Ovary (tissue), 9 donors: Measurements from ENCODE around the gene MYO1B. TPM values are rescaled to one million over a fixed set of nuclear protein-coding genes. Genes with fewer than 3 reads are reported as not detected.

Source experiments
- DNase-seq, 5 donors: peaks; one replicate each; pipeline ENCODE4 v3.0.0-alpha.2; 2019 to 2020
- H3K27ac ChIP-seq, 2 donors: fragments of 200-600 bp; one replicate each; pipeline versions ENCODE4 v1.5.1 to v1.8.0; 2019 to 2022
- H3K27me3 ChIP-seq: fragments of 200-600 bp; one replicate; pipeline ENCODE4 v1.8.0; 2022
- H3K36me3 ChIP-seq: fragments of 200-600 bp; sonication (generic); one replicate; pipeline ENCODE4 v1.5.1; 2019
- H3K4me1 ChIP-seq: one replicate; pipeline ENCODE4 v1.8.1; 2013; ENCODE audit warnings: mild to moderate bottlenecking, moderate library complexity; ENCODE audit not compliant: insufficient read depth
- H3K4me3 ChIP-seq: fragments of 200-600 bp; sonication (generic); one replicate; pipeline ENCODE4 v1.5.1; 2017
- H3K9me3 ChIP-seq, 2 donors: fragments of 200-600 bp in 1 of 2; sonication (generic) in 1 of 2; one replicate each; pipeline versions ENCODE4 v1.5.1 to v1.8.1; 2013 to 2019; ENCODE audit warnings: mild to moderate bottlenecking in 1 of 2, moderate library complexity in 1 of 2
- EP300 ChIP-seq: sonication (generic); formaldehyde crosslinking; IDR thresholded peaks from one replicate; pipeline ENCODE4 v1.6.1; 2017; ENCODE audit warnings: antibody characterized with exemption
- POLR2A ChIP-seq: fragments of 450-650 bp; IDR thresholded peaks from one replicate; pipeline ENCODE4 v1.6.1; 2017; ENCODE audit warnings: antibody characterized with exemption, mild to moderate bottlenecking, moderate library complexity
- WGBS, 3 donors: extraction: QIAGEN DNeasy Blood & Tissue Kit in 1 of 3; methylation state at CpG; one replicate each; pipeline versions ENCODE4 v1.1.5 to v1.1.7; 2013 to 2017; 5-methylcytosine and 5-hydroxymethylcytosine counted together
- intact Hi-C, 4 donors: fragments of 100-400 bp; cut with DNase I; formaldehyde crosslinking; loops; one replicate each; pipeline versions ENCODE4 v1.11.0 to v1.15.1; 2022 to 2023
- polyA plus RNA-seq, 2 donors: library from polyadenylated mRNA; stranded (reverse); fragments of 200-250 nt in 1 of 2; fragments of 350-450 nt in 1 of 2; fragmentation: Illumina TruSeq in 1 of 2; extraction: RNeasy Lipid Tissue Mini Kit (QIAGEN cat#74804) in 1 of 2; gene quantifications; one replicate each; pipeline ENCODE4 v1.2.3, GENCODE V29; 2013 to 2014
- total RNA-seq, 7 donors: library from RNA; depleted of rRNA in 2 of 7; stranded (reverse); fragments of >200 nt in 2 of 7; fragmentation: NEBNext Ultra II Directional in 3 of 7; extraction: Animal tissue kit (Norgen Biotek cat#: 25700) in 3 of 7; gene quantifications; one replicate each; pipeline versions ENCODE4 v1.1.0 to v1.2.4, GENCODE V29; 2016 to 2023
- TF ChIP-seq, protein P1 (sequence below), 3 donors: fragments of 450-650 bp in 2 of 3; fragments of 200-600 bp in 1 of 3; IDR thresholded peaks; one replicate each; pipeline versions ENCODE4 v1.5.1 to v1.8.0; 2016 to 2022; ENCODE audit warnings: antibody characterized with exemption in 3 of 3, mild to moderate bottlenecking in 1 of 3
- donor health status: DM: no; HTN: no; CAD: no; lungs with moderate emphysema.
- donor health status: DM: no; HTN: no; CAD: no.
- donor health status: Bipolar disorder and iron deficiency.
- donor health status: DM: yes; HTN: yes; CAD: no.
- donor health status: DM: no; HTN: no; CAD: no.
- donor health status: DM: yes; HTN: yes; CAD: no.

Gene MYO1B
- total and polyA plus RNA-seq, 9 donors, result 15.8 to 34.7 (median 27.3) TPM

DNA sequence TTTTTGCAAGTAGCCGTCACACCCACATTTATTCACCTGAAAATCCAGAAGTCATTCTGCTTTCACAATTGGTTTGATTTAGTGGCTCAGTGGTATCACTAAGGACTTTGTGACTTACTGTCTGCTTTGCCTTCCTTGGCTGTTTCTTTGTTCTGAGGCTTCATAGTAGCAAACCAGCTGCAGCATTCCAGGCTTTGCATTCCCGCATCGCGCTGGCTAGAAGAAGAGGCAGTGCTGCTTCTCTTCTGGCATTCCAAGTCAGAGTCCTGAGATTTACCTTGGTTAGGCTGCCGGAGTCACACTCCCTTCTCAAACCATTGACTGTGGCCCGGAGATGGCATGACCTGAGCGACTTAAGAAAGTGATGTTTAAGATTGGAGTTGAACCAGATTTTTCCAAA, 35.1 kb downstream of the MYO1B start:
- 93 to 96% (median 94%) methylated on average over 7 of the region's 7 CpGs for WGBS, 3 donors
- intact Hi-C loops, result no loop called here
- H3K27me3 ChIP-seq, result no peaks in the 10 kb centered on the region

GRCh38 chr2:191280834-191281756, 35.9 kb downstream of the MYO1B start:
- Histone ChIP-seq H3K9me3 (no peaks in the 10 kb centered on the region), H3K4me3 (no peak overlapping the region), H3K36me3 (no peaks in the 10 kb centered on the region), H3K4me1 (peaks cover 3% of the 10 kb centered on the region), H3K27me3 (no peaks in the 10 kb centered on the region), H3K27ac (no peak overlapping the region)
- intact Hi-C loops, result no loop called here
- 84 to 90% (median 88%) methylated on average over 13 of the region's 13 CpGs for WGBS, 3 donors
- TF ChIP-seq EP300, result no peak
- no peak for DNase-seq

More for the DNA sequence above, 35.1 kb downstream of the MYO1B start:
- Histone ChIP-seq H3K4me1 (peaks cover 3% of the 10 kb centered on the region), H3K27ac (no peak overlapping the region), H3K4me3 (no peak overlapping the region), H3K9me3 (no peaks in the 10 kb centered on the region), H3K36me3 (no peaks in the 10 kb centered on the region)
- no peak for DNase-seq
- TF ChIP-seq, protein P1, sequence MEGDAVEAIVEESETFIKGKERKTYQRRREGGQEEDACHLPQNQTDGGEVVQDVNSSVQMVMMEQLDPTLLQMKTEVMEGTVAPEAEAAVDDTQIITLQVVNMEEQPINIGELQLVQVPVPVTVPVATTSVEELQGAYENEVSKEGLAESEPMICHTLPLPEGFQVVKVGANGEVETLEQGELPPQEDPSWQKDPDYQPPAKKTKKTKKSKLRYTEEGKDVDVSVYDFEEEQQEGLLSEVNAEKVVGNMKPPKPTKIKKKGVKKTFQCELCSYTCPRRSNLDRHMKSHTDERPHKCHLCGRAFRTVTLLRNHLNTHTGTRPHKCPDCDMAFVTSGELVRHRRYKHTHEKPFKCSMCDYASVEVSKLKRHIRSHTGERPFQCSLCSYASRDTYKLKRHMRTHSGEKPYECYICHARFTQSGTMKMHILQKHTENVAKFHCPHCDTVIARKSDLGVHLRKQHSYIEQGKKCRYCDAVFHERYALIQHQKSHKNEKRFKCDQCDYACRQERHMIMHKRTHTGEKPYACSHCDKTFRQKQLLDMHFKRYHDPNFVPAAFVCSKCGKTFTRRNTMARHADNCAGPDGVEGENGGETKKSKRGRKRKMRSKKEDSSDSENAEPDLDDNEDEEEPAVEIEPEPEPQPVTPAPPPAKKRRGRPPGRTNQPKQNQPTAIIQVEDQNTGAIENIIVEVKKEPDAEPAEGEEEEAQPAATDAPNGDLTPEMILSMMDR (IDR thresholded peaks at IDR 0.05), result no peak
- TF ChIP-seq EP300 (no peak), POLR2A (no peak)

DNA sequence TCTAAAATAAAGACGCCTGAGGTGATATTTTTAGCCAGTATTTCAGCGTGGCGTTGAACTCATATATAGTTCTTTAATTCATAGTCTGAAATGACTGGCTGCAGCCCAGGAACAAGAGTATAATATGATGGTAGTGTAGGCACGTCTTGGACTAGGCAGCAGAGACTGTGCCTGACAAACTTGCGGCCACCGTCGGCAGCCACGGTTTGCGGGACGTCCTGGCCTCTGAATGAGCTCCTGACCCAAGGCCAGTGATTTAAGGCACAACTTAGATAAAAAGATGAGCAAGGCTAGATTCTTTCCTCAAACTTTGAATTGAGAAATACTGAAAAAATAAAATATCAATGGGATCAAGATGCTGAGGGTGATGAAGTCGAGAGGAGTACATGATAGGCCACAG, 40.0 kb downstream of the MYO1B start:
- H3K4me1 ChIP-seq, result peaks cover 3% of the 10 kb centered on the region
- no peaks in the 10 kb centered on the region for H3K9me3 ChIP-seq
- no peak overlapping the region for H3K27ac ChIP-seq
- no peaks in the 10 kb centered on the region for H3K27me3 ChIP-seq
- no peaks in the 10 kb centered on the region for H3K36me3 ChIP-seq
- WGBS, 3 donors, result 74 to 94% (median 82%) methylated on average over 11 of the region's 11 CpGs
- no peak overlapping the region for H3K4me3 ChIP-seq
- TF ChIP-seq, protein P1 (IDR thresholded peaks at IDR 0.05), result no peak
- TF ChIP-seq POLR2A (no peak), EP300 (no peak)
- DNase-seq, result no peak
- intact Hi-C loops, result no loop called here

GRCh38 chr2:191287820-191288219, 42.6 kb downstream of the MYO1B start:
- Histone ChIP-seq H3K9me3 (no peaks in the 10 kb centered on the region), H3K36me3 (no peaks in the 10 kb centered on the region), H3K27me3 (no peaks in the 10 kb centered on the region), H3K4me3 (no peak overlapping the region), H3K4me1 (peaks cover 2% of the 10 kb centered on the region), H3K27ac (no peak overlapping the region)
- TF ChIP-seq POLR2A, result no peak
- no peak for TF ChIP-seq EP300
- TF ChIP-seq, protein P1 (IDR thresholded peaks at IDR 0.05), result no peak
- DNase-seq, result no peak
- WGBS, 3 donors, result 68 to 72% (median 70%) methylated on average over 4 of the region's 4 CpGs
- intact Hi-C loops, result no loop called here

DNA sequence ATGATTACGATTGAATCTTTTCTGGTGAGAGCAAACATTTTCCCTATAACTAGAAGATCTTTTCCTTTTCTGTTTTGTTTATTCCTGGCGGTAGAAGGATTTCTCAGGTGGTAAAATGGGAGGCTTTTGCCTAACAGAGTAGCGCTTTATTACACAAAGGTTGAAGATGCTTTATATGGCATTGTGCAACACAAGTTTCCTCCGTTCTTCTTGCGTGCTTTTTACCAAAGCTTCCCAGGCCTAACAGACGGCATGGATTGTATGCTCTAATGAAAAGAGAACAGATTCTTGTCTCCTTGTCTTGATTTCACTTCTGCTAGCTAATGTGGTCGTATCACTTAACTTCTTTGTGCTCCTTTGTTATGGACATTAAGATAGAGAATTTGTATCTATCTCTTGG, 43.8 kb downstream of the MYO1B start:
- TF ChIP-seq, protein P1 (IDR thresholded peaks at IDR 0.05), result no peak
- TF ChIP-seq EP300 (no peak), POLR2A (no peak)
- WGBS, 3 donors, result 79 to 95% (median 86%) methylated on average over 7 of the region's 7 CpGs

More for the DNA sequence above, 43.8 kb downstream of the MYO1B start:
- no peaks in the 10 kb centered on the region for H3K27me3 ChIP-seq
- no peak overlapping the region for H3K27ac ChIP-seq
- DNase-seq, result no peak
- intact Hi-C loops, result no loop called here
- no peaks in the 10 kb centered on the region for H3K9me3 ChIP-seq
- peaks cover 2% of the 10 kb centered on the region for H3K4me1 ChIP-seq
- no peak overlapping the region for H3K4me3 ChIP-seq
- H3K36me3 ChIP-seq, result no peaks in the 10 kb centered on the region
